HG03571 (cell line): ENCODE results near the gene XKR7.
A peak's percentile ranks its signal among the peaks of the same experiment; 100 is the strongest.

Experiments used
- ATAC-seq: cut with Tn5 transposase; IDR thresholded peaks from one replicate; pipeline ENCODE4 v1.9.1; 2021; ENCODE audit not compliant: unreplicated experiment

The XKR7 gene

DNA sequence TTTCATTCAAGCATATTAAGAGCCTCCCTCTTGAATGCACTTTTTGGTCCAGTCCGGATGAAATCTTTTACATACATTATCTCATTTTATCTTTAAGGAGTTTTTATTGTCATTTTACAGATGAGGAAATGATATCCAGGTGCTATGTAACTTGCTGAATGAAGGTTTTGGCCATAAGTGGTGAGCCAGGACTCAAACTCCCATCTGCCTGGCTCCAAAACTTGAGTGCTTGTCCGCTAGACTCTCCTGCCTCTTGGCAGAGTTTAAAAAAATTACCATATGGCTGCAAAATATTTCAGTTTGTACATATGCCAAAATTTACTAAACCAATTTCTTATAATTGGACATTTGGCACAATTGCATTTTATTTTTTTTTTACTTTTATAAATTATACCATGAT is 28.3 kb upstream of the XKR7 start:
- no peak for ATAC-seq

DNA sequence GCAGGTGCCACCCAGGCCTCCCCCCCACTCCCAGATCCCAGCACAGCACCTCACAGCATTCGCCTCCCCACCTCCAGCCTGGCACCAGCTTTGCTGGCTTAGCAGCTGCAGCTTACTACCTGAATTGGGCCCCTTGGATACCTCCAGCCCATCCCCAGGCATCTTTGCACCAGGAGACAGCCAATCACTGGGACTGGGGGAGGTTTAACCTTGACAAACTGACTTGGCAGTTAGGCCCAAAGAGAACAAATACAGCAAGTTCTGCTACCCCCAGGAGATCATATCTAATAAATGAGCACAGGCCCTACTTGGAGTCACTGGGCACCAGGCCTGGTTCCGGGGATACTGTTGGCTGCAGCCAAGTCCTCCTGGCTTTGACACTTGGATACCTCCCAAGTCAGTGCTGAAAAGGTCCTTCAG is 24.9 kb upstream of the XKR7 start:
- ATAC-seq, result no peak

DNA sequence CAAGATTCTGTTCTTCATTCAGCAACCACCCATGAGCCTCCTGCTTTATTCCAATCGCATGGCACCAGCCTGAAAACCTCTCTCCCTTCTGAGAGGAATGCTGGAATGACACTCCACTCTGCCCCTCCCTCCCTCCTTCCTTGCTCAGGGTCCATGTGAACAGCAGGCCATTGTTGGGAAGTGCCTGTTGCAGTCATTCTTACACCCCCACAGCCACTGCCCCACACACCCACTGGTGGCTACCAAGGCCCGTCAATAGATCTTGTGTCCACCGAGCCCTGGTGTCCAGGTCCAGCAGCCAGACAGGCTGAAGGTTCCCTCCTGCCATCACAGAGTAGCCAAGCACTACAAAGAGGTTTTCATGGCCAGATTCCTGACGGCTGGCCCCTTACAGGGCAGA is 22.6 kb upstream of the XKR7 start:
- no peak for ATAC-seq

DNA sequence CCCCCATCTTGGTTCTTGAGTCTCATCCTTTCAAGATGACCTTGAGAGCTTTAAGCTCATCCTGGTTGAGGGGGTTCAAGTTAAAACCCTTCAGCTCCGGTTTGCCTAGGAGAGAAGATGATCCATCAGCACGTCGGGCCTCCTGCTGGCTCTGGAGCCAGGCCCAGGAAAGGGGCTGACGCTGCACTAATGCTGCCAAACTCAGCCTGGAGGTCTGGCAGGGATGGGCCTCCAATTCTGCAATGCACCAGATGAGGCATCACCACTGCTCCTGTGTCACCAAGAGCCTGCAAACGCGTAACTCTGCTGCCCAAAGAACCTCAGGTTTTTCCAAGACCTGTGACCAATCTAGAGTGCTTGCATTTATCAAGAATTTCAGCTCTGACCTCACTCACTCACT is 22.2 kb upstream of the XKR7 start:
- ATAC-seq, result no peak

DNA sequence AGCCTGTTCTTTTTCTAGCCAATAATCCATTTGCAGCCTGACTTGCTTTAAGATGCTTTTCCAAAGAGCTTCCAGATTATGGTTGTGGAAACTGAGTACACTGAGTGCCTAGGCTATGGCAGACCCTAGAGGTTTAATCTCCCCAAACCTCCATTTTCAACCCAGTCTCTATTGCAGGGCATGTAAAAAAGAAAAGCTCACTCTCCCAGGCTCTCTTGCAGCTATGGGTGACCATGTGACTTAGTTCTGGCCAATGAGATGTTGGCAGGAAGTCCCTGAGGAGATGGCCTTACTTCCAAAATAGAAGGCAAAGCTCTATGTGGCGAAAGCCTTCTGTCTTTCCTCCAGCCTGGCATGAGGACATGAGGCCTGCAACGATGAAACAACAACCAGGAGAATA is 19.9 kb upstream of the XKR7 start:
- ATAC-seq, result no peak

DNA sequence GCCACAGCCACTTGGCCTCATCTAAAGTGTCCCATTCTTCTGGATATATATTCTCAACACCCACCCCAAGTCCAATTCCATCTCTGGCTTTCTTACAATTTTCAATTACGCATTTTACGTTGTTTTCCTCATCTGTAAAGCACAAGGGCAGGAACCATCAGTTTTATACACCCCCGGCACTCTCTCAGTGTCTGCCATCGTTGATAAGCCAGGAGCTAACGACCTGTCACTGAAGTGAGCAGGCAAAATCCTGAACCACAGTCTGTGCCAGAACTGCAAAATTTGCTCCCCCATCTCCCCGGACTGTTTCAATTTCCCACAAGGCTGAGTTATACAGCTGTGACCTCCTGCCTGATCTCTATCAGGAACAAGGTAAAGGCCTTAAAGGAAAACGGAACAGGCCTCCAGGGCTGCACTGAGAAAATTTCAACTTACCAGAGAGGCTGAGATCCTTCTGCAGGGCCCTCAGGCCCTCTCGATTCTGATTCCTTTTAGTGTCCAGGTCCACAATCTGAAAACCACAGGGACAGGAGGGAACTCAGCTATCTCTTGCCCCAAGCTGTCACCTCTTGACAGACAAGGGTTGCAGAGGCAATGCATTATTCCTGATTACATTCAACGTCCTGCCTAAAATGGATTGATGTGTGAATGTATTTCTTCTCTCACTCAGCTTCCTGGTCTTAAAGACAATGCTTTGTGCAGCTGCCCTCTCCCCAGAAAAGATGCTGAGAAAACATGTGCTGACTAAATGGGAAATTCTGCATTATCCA is 17.9 kb upstream of the XKR7 start:
- ATAC-seq, result no peak

DNA sequence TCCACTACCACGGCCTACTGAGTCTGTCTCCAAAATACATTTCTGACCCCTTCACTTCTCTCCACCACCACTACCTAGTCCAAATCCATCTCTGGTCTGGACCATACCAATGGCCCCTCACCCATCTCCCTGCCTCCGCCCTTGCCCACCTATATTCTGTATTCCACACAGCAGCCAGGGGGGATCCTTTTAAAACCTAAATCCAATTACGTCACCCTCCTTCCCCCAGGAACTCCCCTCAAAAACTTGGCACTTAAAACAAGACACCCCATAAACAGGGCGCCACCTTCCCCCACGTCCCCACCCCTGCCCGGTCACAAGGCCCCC is 16.8 kb upstream of the XKR7 start:
- no peak for ATAC-seq

DNA sequence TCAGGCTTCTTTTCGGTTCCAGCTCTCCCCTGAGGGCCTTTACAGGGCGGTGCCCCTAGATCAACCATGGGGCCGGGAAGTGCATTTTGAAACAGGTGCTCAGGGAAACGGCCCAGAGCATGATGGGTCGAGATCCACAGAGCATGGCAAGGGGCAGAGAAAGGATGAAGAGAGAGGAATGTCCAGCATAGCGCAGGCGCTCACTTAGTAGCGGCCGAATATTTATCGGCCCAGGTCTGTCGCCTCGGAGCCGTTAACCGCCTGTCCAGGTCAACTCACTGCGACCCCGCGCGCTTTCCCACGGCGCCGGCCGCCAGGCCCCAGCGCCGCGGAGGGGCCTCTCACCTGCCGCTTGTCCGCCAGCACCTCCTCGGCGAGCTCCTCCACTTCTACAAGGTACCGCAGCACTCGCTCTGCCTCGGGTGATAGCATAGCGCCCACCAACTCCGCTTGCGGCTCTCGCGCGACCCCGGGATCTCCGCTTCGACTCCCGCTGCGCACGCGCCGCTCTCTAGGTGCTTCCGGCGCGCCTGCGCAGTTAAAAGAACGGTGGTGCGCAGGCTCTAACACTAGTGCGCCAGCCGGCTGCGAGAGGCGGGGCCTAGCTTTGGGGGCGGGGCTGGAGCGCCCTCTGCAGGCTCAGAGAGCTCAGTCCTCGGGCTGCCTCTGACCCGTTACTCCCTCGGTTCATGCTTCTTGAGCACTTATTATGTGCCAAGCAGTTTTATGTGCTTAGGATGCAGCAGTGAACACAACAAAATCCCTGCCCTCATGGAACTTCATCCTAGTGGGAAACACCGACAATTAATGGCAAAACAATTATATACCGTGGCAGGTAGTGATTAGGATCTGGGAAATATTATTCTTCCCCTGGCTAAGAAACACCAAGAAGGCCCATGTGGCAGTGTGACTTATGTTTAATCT is 16.2 kb upstream of the XKR7 start, which contains the start of gene PDRG1:
Gene PDRG1, minus strand, starts transcription at position 517 of the 924 bp plus-strand sequence. Its CDS starts 85 bp downstream, at position 432.
- ATAC-seq, result peak; percentile 82

DNA sequence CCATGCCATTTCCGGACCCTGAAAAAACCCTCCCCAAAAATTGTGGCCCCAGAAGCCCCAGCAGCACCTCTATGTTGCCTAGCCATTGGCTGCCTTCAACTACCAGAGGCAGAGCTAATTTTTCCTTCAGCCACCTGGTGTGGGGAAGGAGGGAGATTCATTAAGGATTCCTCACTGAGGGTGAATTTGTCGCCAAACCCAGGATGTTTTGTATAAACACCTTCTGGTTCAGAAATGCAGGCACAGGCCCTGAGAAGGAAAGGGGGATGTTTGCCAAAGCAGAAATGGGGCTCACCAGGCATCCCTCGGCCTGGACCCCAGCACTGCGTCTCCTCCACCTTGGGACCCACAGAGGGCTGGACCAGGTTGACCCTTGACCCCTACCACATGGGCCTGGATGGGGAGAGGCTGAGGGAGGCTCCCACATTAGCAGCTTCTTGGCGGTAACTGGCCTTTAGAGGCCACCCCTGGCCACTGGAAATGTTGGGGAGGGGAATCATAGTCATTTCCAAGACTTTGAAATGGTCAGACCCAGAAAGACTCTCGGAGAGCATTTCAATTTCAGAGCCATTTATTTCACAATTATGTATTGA is 14.3 kb upstream of the XKR7 start:
- no peak for ATAC-seq

DNA sequence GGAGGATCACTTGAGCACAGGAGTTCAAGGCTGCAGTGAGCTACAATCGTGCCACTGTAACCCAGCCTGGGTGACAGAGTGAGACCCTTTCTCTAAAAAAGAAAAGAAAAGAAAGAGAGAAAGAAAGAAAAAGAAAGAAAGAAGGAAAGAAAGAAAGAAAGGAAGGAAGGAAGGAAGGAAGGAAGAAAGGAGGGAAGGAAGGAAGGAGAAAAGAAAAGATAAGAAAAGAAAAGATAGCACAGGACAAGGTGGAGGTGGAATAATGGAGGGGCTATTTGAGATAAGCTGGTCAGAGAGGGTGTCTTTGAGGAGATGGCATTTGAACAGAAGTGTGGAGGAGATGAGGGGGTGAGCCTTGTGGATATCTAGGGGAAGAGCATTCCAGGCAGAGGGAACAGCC is 13.5 kb upstream of the XKR7 start:
- ATAC-seq, result no peak

DNA sequence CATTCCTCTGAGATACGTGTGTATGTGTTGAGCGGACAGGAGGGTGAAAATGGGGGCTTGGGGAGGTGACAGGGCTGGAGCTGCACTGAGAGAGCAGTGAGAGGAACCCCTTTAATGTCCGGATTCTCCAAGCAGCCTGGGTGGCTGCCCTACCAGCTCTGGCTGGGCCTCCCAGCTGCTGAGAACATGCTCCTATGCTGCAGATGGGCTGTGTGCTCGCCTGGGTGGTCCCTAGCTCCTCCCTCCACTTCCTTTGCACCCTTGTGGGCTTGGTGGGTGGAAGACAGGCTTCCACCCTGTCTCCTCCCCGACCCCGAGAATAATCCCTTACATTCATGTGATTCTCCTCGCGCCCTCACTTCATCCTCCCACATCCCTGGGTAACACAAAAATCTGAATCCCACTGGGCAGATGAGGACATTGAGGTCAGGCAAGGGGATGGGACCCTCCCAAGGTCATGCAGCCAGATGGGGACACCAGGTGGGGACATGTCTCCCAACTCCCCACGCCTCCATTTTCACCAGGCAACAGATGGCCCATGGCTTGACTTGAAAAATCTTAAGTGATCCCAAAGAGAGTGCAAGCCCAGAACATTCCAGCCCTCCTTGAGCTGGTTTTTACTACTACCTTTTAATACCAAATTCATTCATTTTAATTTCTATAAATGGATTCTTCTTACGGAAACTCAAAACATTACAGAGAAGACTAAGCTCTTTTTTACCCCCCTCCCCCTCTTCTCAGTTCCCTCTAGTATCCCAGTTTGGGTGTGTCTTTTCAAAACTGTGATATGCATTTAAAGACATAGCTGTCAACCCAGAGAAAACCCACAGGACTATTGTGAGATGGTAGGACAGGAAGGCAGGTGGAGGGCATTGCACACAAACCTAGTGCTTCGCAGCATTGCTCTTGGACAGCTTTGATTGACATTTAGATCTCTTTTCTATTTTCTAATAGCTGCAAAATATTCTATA is 11.1 kb upstream of the XKR7 start:
- no peak for ATAC-seq

DNA sequence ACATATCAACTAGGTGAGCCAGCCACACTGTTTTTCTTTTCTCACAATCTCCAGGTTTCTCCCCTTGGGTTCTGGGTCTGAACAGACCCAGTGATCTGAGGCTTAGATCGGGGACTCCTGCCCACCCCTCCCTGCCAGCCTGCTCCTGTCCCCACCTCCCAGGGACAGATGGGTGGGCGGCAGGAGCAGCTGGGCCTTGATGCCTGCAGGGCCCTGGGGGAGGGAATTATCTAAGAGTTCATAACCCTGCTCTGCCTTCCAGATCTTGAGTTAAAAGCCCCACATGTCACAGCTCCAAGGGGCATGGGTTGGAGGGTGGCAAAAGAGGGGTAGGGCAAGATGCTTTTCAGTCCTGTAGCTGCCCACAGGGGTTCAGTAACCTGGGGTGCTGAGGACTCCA is 5.2 kb upstream of the XKR7 start:
- ATAC-seq, result no peak

DNA sequence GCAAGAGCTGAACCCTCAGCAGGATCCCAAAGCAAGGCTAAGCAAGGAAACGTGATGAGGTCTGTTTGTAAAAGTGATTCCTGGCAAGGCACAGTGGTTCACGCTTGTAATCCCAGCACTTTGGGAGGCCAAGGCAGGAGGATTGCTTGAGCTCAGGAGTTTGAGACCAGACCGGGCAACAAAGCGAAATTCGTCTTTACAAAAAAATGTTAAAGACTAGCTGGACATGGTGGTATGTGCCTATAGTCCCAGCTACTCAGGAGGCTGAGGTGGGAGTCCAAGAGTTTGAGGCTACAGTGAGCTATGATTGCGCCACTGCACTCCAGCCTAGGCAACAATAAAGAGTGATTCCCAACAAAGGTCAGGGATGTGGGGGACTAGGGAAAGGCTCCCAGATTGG is 4.1 kb upstream of the XKR7 start:
- no peak for ATAC-seq

DNA sequence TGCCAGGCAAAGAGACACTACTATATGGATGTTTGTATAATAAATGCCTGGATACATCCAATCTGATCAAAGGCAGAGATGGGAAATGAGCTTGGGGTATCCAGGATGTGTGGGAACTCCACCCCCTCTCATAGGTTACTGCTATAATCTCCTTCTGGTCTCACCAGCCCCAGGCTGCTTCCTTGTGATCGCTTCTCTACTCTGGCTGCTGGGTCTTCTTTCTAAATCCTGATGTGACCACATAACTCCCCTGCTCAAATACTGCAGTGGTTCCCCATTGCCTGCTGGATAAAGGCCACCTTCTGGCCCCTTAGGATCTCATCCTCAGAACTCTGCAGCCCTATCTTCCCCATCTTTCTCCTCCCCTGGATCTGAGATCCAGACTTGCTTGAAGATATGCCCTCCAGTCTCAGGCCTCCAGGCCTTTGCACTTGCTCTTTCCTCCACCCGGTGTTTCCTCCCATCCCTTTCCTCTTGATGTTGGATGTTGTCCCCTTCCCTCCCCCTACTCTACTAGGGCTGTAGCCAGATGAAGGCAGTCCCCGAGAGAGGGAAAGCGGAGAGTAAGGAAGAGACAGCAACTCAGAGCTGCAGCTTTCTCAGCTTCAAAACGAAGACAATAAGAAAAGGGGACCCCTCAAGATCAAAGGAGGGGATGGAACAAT is 828 bp upstream of the XKR7 start:
- ATAC-seq, result no peak

DNA sequence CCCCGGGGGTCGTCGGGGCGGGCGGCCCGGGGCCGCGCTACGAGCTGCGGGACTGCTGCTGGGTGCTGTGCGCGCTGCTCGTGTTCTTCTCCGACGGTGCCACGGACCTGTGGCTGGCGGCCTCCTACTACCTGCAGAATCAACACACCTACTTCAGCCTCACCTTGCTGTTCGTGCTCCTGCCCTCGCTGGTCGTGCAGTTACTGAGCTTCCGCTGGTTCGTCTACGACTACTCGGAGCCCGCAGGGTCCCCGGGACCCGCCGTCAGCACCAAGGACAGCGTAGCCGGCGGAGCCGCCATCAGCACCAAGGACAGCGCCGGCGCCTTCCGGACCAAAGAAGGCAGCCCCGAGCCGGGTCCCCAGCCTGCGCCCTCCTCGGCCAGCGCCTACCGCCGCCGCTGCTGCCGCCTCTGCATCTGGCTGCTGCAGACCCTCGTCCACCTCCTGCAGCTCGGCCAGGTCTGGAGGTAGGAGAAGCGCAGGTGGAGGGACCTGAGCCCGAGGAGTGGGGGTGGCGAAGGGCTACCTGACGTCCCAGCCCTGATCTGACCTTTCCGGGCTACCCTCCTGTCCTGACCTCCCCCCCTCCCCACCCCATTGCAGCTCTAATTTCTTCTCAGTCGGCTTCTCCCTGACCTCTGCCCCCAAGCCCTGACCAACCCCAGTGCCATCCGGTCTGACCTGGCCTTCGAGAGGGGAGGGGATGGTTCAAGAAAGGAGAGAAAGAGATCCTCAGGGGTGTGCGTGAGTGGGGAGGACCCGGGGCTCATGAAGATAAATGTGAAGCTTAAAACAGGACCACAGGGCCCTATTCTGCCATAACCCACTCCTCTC is 558 bp downstream of the XKR7 start:
- ATAC-seq, result no peak

DNA sequence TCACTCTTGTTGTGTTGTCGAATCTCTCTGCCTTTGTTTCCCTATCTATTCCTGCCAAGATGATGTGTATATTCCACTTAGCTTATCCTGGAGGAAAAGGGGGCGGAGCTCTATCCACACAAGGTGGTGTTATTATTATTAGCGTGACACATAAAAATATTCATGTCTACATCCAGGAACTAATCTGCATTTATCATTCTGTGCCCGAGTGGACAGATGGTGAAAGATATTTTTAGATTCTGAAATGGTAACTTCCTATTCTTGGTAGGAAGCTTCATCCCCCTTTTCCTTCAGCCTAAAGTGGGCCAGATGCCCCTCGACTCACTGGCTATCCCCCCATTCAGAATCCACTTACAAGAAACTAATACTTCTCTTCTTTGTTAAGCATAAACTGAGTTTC is 2.0 kb downstream of the XKR7 start:
- ATAC-seq, result no peak

DNA sequence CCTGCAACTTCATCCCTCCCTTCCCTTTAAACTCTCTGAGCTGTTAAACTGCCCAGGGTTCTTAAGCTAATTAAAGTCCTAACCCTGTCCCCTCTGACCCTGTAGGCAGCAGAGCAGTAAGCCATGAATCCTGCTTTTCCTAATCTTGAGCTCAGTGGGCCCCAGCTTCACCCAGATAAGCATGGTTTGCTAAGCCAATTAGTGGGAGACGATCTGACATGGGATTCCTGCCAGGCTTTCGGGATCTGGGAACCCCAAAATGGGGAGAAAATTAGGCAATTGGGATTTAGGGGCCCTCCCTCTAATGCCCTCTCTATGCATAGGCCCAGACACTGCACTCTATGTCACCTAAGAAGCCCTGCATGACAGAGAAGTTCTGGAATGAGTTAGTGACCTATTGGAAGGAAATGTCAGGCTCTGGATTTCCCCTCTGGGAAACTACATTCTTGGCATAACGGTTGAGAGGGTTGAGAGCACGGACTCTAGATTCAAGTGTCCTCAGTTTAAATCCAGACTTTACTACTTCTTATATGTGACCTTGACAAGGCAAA is 4.6 kb downstream of the XKR7 start:
- no peak for ATAC-seq

DNA sequence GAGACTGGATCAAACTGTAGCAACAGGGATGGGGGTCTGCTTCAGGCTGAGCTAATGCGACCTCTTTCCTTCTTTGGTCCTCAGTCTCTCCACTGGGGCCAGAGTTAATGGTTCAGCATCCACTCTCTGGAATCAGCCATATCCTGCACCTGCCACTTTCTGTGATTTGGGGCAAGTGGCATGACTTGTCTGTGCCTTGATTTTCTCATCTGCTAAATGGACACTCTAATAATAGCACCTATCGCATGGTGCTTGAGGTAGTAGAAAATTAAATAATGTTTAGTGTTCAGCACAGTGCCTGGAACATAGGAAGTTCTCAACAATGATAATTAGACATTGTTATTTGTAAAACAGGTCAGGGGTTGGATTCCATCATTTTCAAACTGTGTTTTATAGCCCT is 6.3 kb downstream of the XKR7 start:
- no peak for ATAC-seq

DNA sequence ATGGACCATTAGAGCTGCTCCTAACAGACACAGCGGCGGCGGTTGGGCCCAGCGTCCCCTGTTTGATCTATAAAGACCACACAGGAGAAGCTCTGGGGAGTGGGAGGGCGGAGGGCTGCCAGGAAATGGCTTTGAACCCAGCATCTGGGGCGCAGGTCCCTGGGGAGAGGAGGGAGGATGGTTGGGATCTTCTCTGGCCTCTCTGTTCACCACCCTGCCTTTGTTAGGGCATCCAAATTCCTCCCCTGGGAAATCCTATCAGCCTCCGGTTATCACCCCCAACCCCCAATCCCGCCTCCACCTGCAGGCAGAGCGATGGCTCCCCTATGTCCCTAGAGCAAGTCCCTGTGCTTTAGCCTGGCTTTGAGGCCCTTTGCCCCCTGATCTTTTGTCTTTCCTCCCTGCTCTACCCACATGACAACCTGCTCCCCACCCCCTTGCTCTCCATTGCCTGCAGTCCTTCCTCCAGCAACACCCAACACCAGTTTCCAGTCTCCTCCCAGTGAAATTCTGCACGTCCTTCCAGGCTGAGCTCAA is 7.1 kb downstream of the XKR7 start:
- no peak for ATAC-seq
